Measurements from ENCODE around the gene SLC6A3. TPM values are rescaled to one million over a fixed set of nuclear protein-coding genes. Genes with fewer than 3 reads are reported as not detected.

The SLC6A3 gene
- total RNA-seq, result not detected in 2 replicates
- not detected in 2 replicates for polyA plus RNA-seq
- not detected in 2 replicates for polyA plus RNA-seq (2012)
- not detected in 2 replicates for polyA minus RNA-seq (ENCODE audit: low replicate concordance)

- DNase-seq (ENCODE audit: low read depth in 2 of 2), result no peak
- H3K79me2 ChIP-seq (ENCODE audit: control insufficient read depth, insufficient read depth, low read length), result no peaks in the 10 kb centered on the region
- H3K9me3 ChIP-seq (ENCODE audit: control insufficient read depth, insufficient read depth, low read depth, low read length), result no peaks in the 10 kb centered on the region
- H3K27ac ChIP-seq (ENCODE audit: insufficient read depth, low read length), result no peak within 1 kb of the TSS
- no peaks in the 10 kb centered on the region for H3K4me1 ChIP-seq (ENCODE audit: control insufficient read depth, extremely low read depth, insufficient read depth, low read length)
- H3K27me3 ChIP-seq (ENCODE audit: control insufficient read depth, insufficient read depth, low read length), result peaks cover 38% of the 10 kb centered on the region
- no peaks in the 10 kb centered on the region for H4K20me1 ChIP-seq (ENCODE audit: control insufficient read depth, extremely low read depth, insufficient read depth, low read length)
- TF ChIP-seq EZH2 (IDR thresholded peaks at IDR 0.05; ENCODE audit: low read length, missing control alignments) (no peak), CTCF (conservative IDR thresholded peaks at IDR 0.05 in 1 of 2, IDR thresholded peaks at IDR 0.05 in 1 of 2; ENCODE audit: low read depth in 1 of 2, low read length in 2 of 2) (no peak)
- H2AFZ ChIP-seq (ENCODE audit: low read length), result no peak within 1 kb of the TSS
- no peaks in the 10 kb centered on the region for H3K36me3 ChIP-seq (ENCODE audit: control insufficient read depth, insufficient read depth, low read length)
- no peak within 1 kb of the TSS for H3K4me2 ChIP-seq (ENCODE audit: extremely low read depth, insufficient read depth, low read length)
- H3K4me3 ChIP-seq (replicated peaks in 1 of 4; ENCODE audit: control extremely low read depth in 1 of 4, insufficient read depth in 1 of 4, low read depth in 3 of 4, low read length in 4 of 4), result no peak within 1 kb of the TSS
- no peak within 1 kb of the TSS for H3K9ac ChIP-seq (ENCODE audit: insufficient read depth, low read length)
Observed at GRCh38 chr5:1445313-1445688, at the start of gene SLC6A3. SLC6A3 (minus strand) TSS chr5:1445440; CDS start chr5:1443197, 2,243 bp downstream.

GRCh38 chr5:1493941-1494340, 48.7 kb upstream of the SLC6A3 start:
- Histone ChIP-seq H3K79me2 (ENCODE audit: control insufficient read depth, insufficient read depth, low read length) (peaks cover 7% of the 10 kb centered on the region), H2AFZ (ENCODE audit: low read length) (no peak overlapping the region), H3K4me1 (ENCODE audit: control insufficient read depth, extremely low read depth, insufficient read depth, low read length) (peaks cover 8% of the 10 kb centered on the region), H3K4me2 (ENCODE audit: extremely low read depth, insufficient read depth, low read length) (no peak overlapping the region), H3K27me3 (ENCODE audit: control insufficient read depth, insufficient read depth, low read length) (no peaks in the 10 kb centered on the region), H3K4me3 (replicated peaks in 1 of 4; ENCODE audit: control extremely low read depth in 1 of 4, insufficient read depth in 1 of 4, low read depth in 3 of 4, low read length in 4 of 4) (no peak overlapping the region), H4K20me1 (ENCODE audit: control insufficient read depth, extremely low read depth, insufficient read depth, low read length) (peaks cover 4% of the 10 kb centered on the region), H3K27ac (ENCODE audit: insufficient read depth, low read length) (no peak overlapping the region), H3K36me3 (ENCODE audit: control insufficient read depth, insufficient read depth, low read length) (peaks cover 24% of the 10 kb centered on the region), H3K9ac (ENCODE audit: insufficient read depth, low read length) (no peak overlapping the region), H3K9me3 (ENCODE audit: control insufficient read depth, insufficient read depth, low read depth, low read length) (no peaks in the 10 kb centered on the region)
- no peak for DNase-seq (ENCODE audit: low read depth in 2 of 2)
- no peak for TF ChIP-seq EZH2 (IDR thresholded peaks at IDR 0.05; ENCODE audit: low read length, missing control alignments)
- no peak for TF ChIP-seq CTCF (conservative IDR thresholded peaks at IDR 0.05 in 1 of 2, IDR thresholded peaks at IDR 0.05 in 1 of 2; ENCODE audit: low read depth in 1 of 2, low read length in 2 of 2)

GRCh38 chr5:1493413-1493812, 48.2 kb upstream of the SLC6A3 start:
- Histone ChIP-seq H3K27ac (ENCODE audit: insufficient read depth, low read length) (no peak overlapping the region), H3K4me2 (ENCODE audit: extremely low read depth, insufficient read depth, low read length) (no peak overlapping the region), H3K79me2 (ENCODE audit: control insufficient read depth, insufficient read depth, low read length) (peaks cover 2% of the 10 kb centered on the region), H4K20me1 (ENCODE audit: control insufficient read depth, extremely low read depth, insufficient read depth, low read length) (peaks cover 2% of the 10 kb centered on the region), H3K9me3 (ENCODE audit: control insufficient read depth, insufficient read depth, low read depth, low read length) (no peaks in the 10 kb centered on the region), H3K4me1 (ENCODE audit: control insufficient read depth, extremely low read depth, insufficient read depth, low read length) (peaks cover 13% of the 10 kb centered on the region), H3K9ac (ENCODE audit: insufficient read depth, low read length) (no peak overlapping the region), H2AFZ (ENCODE audit: low read length) (no peak overlapping the region), H3K27me3 (ENCODE audit: control insufficient read depth, insufficient read depth, low read length) (no peaks in the 10 kb centered on the region), H3K4me3 (replicated peaks in 1 of 4; ENCODE audit: control extremely low read depth in 1 of 4, insufficient read depth in 1 of 4, low read depth in 3 of 4, low read length in 4 of 4) (no peak overlapping the region), H3K36me3 (ENCODE audit: control insufficient read depth, insufficient read depth, low read length) (peaks cover 20% of the 10 kb centered on the region)
- DNase-seq (ENCODE audit: low read depth in 2 of 2), result no peak
- TF ChIP-seq EZH2 (IDR thresholded peaks at IDR 0.05; ENCODE audit: low read length, missing control alignments) (no peak), CTCF (conservative IDR thresholded peaks at IDR 0.05 in 1 of 2, IDR thresholded peaks at IDR 0.05 in 1 of 2; ENCODE audit: low read depth in 1 of 2, low read length in 2 of 2) (no peak)

Measured in fibroblast of lung (primary cell).